HG02642 (cell line): ENCODE data around the gene RAB3GAP2.
"Not testable (repeated sequence)": the region's sequence is repeated elsewhere in the genome, so short reads cannot be mapped to it uniquely, and the experiment has no call there.

Experiments used
- ATAC-seq: cut with Tn5 transposase; IDR thresholded peaks from one replicate; pipeline ENCODE4 v1.9.1; 2021; ENCODE audit warnings: mild to moderate bottlenecking; ENCODE audit not compliant: unreplicated experiment, poor library complexity

RAB3GAP2 gene

DNA sequence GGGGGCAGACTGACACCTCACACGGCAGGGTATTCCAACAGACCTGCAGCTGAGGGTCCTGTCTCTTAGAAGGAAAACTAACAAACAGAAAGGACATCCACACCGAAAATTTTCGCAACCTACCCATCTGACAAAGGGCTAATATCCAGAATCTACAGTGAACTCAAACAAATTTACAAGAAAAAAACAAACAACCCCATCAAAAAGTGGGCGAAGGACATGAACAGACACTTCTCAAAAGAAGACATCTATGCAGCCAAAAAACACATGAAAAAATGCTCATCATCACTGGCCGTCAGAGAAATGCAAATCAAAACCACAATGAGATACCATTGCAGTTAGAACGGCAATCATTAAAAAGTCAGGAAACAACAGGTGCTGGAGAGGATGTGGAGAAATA, 26.4 kb downstream of the RAB3GAP2 start:
- ATAC-seq, result not testable (repeated sequence)

DNA sequence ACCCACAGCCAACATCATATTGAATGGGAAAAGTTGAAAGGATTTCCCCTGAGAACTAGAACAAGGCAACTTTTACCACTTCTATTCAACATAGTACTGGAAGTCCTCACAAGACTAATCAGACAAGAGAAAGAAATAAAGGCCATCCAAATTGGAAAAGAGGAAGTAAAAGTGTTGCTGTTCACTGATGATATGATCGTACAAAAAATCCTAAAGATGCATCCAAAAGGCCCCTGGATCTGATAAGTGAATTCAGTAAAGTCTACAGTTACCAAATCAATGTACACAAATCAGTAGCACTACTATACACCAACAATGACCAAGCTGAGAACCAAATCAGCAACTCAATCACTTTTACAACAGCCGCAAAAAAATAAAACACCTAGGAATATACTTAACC, 28.3 kb downstream of the RAB3GAP2 start:
- no peak for ATAC-seq

DNA sequence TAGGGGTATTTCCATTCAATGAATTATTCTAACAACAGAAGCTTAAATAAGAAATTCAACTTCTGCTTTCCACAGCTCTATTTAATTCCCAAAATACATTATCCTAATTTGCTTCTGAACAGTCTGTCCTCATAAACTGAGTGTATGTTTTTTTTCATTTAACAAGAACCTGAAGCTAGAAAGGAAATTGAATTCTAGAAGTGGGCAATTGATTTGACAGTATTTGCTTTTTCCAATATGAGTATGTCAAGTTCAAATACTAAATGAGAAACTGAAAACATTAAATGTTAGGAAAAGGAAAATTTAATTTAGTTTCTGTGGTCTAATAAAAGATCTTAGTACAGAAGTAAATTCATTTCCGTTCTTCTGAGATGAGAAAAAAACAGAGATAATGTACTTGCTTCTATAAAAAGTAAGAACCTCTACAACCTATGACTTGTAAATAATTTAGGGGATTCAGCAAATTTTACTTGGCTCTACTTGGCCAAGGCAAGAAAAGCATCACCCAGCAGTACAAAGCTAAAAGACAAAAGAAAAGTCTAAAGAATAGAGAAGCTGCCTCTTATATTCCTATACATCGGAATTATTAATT, 31.1 kb downstream of the RAB3GAP2 start:
- ATAC-seq, result no peak

DNA sequence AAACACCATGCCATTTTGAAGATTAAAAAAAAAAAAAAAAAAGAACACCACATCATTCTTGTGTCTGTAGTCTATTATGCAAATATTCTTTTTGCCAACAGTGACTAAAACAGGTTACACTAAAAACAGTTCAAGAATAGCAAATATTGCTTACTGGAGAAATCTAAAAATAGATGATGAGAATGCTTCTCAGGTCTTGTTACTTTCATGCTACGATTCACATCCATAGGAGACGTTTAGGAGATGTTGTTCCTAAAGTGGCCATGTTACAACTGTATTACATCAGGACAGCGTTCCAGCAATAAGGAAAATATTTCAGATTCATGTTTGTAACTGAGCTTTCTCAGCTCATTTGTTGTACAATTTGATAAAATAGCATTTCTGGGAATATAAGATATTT, 32.3 kb downstream of the RAB3GAP2 start:
- ATAC-seq, result no peak

DNA sequence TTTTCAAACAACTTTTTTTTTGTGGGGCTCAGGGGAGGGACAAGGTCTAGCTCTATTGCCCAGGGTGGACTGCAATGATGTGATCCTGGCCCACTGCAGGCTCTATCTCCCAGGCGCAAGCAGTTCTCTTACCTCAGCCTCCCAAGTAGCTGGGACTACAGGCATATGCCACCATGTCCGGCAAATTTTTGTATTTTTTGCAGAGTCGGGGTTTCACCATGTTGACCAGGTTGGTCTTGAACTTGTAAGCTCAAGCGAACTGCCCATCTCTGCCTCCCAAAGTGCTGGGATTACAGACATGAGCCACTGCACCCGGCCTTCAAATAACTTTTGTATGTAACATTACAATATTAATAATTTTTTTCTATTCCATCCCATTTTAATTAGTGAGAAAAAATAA, 33.0 kb downstream of the RAB3GAP2 start:
- no peak for ATAC-seq

DNA sequence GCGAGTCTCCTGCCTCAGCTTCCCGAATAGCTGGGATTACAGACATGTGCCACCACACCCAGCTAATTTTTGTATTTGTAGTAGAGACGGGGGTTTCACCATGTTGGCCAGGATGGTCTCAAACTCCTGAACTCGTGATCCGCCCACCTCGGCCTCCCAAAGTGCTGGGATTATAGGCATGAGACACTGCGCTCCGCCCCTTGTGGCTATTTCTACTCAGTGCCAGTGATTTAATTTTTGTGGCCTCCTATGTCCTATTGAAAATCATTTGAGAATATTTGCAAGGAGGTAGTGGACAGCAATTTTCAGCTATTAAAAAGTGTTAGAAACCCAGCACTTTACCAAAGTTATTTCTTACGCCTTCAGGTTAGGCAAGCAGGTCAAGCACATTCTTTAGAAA, 36.0 kb downstream of the RAB3GAP2 start:
- ATAC-seq, result not testable (repeated sequence)

DNA sequence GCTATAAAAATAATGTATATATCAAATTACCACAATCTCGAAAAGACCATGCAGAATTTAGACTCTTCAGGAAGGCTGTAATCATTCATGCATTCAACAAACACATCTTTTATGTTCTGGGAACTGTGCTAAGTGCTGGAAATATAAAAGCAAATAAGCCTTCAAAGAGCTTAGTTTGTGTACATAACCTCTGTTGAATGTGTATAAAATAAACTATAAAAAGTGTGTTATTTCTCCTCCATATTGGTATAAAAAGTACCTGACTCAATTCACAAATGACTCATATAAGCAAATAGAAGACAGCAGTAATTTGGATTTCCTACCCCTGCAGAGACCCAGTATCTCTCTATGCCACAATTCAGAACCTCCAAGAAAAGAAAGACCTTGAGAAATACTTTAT, 36.8 kb downstream of the RAB3GAP2 start:
- ATAC-seq, result no peak

DNA sequence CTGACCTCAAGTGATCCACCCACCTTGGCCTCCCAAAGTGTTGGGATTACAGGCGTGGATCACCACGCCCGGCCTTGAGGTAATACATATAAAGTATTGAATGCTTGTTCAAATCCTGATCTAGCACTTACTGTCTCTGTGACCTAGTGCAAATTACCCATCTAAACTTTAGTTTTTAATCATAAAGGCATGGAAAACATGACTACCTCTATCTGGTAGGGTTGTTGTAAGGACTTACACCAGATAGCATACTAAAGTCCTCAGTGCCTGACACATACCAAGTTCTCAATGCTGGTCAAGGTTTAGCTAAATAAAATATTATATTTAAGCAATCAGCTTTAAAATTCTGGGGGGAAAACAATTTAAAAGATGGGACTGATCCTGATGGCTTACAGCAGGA, 38.3 kb downstream of the RAB3GAP2 start:
- no peak for ATAC-seq

DNA sequence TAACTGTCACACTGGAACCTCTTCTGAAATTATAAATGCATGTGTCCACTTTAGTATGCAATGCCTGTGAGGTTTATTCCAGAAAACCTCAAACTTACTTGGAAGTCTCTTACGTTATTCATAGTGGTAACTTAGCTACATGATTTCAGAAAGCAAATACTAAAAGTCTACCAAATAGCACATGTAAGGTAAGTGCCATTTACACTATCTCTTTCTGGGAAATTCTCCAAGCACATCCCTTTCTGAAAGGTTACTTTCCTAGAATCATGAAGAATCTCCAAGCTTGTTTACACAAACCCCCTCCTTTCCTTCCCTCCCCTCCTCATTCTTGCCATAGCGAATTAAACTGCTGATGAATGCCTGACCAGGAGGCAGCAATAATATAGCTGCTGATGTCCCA, 42.5 kb downstream of the RAB3GAP2 start:
- no peak for ATAC-seq

DNA sequence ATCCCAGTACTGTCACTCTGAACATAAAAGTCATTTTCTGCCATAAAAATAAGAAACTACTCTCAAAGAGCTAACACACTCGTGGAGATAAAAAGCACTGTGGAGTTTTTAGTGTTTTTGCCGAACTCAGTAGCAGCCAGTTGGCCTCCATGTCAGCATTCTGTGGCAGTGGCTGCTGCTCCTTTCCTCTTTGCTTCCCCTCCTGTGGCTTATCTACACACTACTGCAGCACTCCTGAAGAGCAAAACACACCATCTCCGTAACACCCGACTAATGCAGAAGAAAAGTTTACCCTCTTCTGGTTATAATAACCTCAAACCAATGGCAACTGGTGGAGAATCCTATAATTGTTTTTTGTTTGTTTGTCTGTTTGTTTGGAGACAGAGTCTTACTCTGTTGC, 44.9 kb downstream of the RAB3GAP2 start:
- no peak for ATAC-seq

DNA sequence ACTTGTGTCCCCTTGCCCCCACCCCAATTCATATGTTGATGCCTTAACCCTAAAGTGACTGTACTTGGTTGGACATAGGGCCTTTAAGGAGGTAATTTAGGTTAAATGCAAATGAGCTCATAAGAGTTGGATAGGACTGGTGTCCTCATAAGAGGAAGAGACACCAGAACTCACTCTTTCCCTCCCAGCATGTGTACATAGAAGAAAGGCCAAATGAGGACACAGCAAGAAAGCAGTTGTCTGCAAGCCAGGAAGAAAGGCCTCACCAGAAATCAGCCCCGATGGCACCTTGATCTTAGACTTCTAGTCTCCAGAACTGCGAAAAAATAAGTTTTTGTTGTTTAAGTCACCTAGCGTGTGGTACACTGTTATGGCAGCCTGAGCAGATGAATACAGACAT, 45.5 kb downstream of the RAB3GAP2 start:
- no peak for ATAC-seq

DNA sequence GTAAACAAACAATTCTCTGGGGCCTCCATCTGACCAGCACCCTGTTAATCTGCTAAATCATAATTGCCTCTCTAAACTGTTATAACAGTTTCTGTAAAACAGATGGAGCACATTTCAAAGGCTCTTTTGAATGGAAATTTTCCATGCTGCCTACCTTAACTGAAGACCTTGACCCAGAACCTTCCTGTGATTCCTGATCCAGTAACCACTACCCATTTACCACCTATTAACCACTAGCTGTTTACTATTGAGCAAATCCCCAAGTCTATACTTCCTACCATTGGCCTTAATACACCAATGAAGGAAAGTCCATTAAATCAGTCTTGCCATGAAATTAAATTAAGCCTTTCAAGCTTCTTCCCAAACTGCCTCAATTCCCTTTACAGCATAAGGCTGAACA, 46.3 kb downstream of the RAB3GAP2 start:
- ATAC-seq, result no peak

DNA sequence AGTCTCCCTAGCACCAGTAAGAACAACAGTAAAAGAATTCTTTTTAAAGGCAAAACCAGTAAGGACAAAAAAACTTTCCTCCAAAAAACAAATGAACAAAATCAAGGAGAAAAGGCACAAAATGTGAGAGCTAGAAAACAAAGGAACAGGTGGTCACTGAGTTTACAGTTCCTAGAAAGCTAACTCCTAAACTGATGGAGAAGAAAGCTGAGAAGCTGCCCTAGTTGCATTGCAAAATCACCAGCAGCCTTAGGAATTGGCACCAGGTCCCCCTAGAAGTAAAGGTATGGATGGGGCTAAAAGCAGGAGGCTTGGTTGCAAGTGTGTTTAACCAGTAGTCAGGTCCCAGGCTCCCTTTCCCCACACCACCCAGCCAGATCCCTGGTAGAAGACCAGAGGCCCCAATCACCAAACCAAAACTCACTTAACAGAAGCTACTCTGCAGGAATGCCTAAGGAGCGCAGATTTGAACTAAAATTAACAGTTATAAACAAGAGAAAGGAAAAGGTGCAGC, 47.6 kb downstream of the RAB3GAP2 start:
- ATAC-seq, result no peak

DNA sequence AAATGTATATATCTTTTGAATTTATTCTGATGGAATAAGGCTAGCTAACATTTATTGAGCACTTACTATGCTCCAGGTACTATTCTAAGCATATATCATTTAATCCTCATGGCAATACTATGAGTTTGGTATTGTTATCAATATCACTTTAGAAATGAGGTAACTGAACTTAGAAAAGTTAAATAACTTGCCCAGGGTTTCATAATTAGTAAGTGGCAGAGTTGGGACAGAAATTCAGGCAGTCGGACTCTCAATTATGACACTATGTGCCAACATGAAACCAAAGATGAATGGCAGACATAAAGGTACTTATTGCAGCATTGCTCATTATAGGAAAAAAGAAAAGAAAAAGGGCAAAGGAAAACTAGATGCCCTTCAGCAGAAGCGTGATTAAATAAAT, 48.2 kb downstream of the RAB3GAP2 start:
- no peak for ATAC-seq

DNA sequence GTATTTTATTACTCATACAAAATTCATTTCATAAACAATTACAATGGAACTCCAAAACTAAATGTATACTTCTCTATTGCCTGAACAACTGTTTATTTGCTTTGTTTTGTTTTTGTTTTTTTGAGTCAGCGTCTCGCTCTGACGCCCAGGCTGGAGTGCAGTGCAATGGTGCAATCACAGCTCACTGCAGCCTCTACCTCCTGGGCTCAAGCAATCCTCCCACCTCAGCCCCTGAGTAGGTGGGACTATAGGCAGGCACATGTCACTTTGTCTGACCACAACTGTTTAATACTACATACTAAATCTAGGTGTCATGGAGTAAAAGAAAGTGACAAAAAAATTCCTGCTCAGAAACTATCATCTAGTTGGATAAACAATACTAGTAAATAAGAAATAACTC, 49.3 kb downstream of the RAB3GAP2 start:
- no peak for ATAC-seq

DNA sequence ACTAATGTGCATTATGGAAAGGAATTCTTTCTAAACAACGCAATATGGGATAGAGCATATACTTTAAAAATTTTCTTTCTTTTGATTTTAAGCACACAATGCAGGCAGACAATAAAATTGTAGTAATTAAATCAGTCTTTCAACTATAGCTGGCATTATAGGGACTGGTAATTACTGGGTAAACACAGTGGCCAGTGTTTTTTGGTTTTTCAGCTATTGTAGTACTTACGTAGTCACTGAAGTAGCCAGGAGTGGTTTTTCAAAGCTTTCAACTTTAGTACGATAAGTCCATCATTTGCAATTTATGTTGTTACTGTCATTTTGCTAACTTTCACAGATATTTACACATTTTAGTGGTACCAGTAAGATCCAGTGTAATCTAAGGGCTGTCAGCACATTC, 50.6 kb downstream of the RAB3GAP2 start:
- no peak for ATAC-seq

DNA sequence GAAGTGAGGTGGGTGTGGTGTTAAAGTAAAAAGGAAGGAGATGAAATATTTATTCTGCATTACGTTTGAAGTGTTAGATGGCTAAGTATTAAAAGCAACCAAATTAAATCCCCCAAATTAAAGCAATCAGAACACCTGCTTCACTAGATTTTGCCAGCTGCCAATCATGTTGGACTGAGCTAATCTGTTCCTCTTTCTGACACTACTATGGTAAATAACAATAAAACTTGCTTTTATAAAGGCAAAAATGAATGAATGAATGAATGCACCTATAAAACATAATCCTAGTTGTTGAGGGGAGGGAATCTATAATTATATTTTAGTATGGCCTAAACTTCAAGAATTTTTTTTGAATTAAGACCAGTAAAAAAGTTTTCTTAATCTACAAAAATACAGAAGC, 51.0 kb downstream of the RAB3GAP2 start:
- no peak for ATAC-seq

DNA sequence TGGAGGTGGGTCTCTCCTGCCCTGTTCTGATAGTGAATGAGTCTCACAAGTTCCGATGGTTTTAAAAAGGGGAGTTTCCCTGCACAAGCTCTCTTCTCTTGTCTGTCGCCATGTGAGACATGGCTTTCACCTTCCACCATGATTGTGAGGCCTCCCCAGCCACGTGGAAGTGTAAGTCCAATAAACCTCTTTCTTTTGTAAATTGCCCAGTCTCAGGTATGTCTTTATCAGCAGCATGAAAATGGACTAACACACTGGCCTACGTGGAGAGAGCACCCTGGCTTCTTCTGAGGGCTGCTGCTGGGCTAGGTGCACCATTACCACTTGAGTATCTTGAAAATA, 51.6 kb downstream of the RAB3GAP2 start:
- ATAC-seq, result peak; percentile 18

DNA sequence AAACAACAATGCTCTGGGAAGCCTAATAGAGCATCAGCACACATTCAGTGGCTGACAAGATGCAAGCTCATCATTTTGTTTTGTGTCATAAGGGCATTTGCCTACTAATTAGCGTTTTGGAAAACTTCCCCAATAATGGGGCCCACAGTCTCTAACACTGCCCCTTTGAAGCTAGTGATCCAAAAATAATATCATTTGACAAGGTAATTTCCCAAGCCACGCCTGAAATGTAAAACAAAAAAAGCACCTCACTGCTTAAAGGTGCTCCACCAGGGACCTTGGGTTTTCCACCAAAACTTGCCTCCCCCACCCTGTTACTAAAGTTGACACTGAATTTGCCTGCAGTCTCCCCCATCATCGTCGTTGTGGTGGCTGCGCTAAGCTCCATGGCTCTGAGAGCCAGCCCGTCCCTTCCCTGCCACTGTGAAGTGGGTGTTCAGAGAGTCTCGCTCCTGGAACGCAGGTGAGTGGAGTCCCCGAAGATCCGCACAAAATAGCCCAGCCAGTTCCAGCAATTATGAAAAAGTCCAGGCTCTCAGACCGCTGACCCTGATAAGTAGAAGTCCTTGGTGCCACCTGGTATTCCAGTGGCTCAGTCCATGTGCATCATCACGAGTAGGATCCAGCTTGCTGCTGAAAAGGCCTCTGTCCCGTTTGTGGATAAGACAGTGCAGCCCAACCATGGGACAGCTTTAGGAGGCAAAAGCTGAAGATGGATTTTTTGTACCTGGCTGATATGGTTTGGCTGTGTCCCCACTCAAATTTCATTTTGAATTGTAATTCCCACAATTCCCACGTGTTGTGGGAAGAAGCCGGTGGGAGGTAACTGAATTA, 52.2 kb downstream of the RAB3GAP2 start:
- peak; percentile 66 for ATAC-seq

DNA sequence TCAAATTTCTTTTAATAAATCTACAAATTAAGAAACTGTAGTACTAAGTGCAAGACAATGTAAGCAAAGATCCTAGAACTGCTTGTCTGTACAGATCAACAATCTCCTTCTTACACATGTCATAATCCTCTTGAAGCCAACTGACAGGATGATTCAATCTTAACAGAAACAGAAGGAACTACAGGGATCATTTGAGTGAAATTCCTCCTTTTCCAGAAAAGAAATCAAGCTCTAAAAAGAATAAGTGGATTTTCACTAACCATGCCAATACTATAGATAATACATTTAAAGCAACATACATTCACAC, 53.2 kb downstream of the RAB3GAP2 start:
- ATAC-seq, result no peak

DNA sequence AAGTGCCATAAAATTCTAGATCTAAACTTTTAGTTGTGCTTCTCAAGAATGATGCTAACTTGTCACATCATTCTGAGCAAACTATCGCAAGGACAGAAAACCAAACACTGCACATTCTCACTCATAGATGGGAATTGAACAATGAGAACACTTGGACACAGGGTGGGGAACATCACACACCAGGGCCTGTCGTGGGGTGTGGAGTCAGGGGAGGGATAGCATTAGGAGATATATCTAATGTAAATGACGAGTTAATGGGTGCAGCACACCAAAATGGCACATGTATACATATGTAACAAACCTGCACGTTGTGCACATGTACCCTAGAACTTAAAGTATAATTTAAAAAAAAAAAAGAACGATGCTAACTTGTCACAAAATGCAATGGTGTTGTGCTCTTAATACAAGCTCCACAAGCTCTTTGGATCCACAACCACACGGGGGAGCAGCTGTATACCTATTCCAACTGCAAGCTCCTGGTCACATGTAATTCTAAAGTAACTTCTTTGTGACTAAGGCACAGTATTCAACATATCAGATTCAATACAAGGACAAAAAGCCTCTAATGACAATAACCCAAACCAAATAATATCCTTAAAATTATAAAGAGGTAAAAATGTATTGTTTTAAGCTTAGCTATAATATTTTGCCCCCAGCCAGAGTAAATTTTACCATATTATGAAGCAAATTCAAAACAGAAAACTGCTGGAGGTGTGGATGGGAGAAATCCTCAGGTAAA, 53.7 kb downstream of the RAB3GAP2 start:
- peak; percentile 49 for ATAC-seq
